GM12878 (cell line): ENCODE results near the gene IGIP. TPM values are rescaled to one million over a fixed set of nuclear protein-coding genes. Genes with fewer than 3 reads are reported as not detected.

ENCODE experiments used
- BCL3 ChIP-seq: IDR thresholded peaks from 2 replicates; pipeline ENCODE4 v1.6.1; 2011; ENCODE audit warnings: borderline replicate concordance, low read depth, mild to moderate bottlenecking, moderate library complexity, low read length; ENCODE audit not compliant: insufficient read depth, poor library complexity, severe bottlenecking
- EGR1 ChIP-seq, 2 experiments: IDR thresholded peaks; 1 replicate in 1 of 2; 2 replicates in 1 of 2; pipeline ENCODE4 v1.6.1; 2011 to 2012; ENCODE audit warnings: low read depth in 2 of 2, low read length in 2 of 2, borderline replicate concordance in 1 of 2, mild to moderate bottlenecking in 1 of 2, moderate library complexity in 1 of 2
- JUND ChIP-seq: IDR thresholded peaks from 2 replicates; pipeline ENCODE4 v1.6.1; 2012; ENCODE audit warnings: low read depth, mild to moderate bottlenecking, low read length, improper control_type of control experiment, moderate library complexity
- MXI1 ChIP-seq: fragments of 150-350 bp; IDR thresholded peaks from 2 replicates; pipeline ENCODE4 v1.6.1; 2011; ENCODE audit warnings: low read depth, mild to moderate bottlenecking, inconsistent platforms, low read length, improper control_type of control experiment
- NBN ChIP-seq: fragments of 450-650 bp; IDR thresholded peaks from 2 replicates; pipeline ENCODE4 v1.6.1; 2016
- NR2C2 ChIP-seq: IDR thresholded peaks from 2 replicates; pipeline ENCODE4 v1.6.1; 2011; ENCODE audit warnings: borderline replicate concordance, low read depth; ENCODE audit not compliant: control insufficient read depth, insufficient read length
- POLR2AphosphoS5 ChIP-seq: IDR thresholded peaks from 2 replicates; pipeline ENCODE4 v1.6.1; 2011; ENCODE audit warnings: mild to moderate bottlenecking, low read length, inconsistent platforms
- RAD51 ChIP-seq: fragments of 450-650 bp; IDR thresholded peaks from 2 replicates; pipeline ENCODE4 v1.6.1; 2016; ENCODE audit warnings: moderate library complexity, mild to moderate bottlenecking, inconsistent platforms
- SIN3A ChIP-seq: IDR thresholded peaks from 2 replicates; pipeline ENCODE4 v1.6.1; 2012; ENCODE audit warnings: low read depth, low read length, improper control_type of control experiment
- TBL1XR1 ChIP-seq: IDR thresholded peaks from 2 replicates; pipeline ENCODE4 v1.6.1; 2012; ENCODE audit warnings: low read depth, low read length, improper control_type of control experiment
- USF1 ChIP-seq: IDR thresholded peaks from 2 replicates; pipeline ENCODE4 v1.6.1; 2011; ENCODE audit warnings: borderline replicate concordance, low read depth, mild to moderate bottlenecking, moderate library complexity, mixed read lengths, low read length; ENCODE audit not compliant: insufficient read depth; ENCODE audit errors: extremely low read length
- ZSCAN29 ChIP-seq: fragments of 450-650 bp; IDR thresholded peaks from 2 replicates; pipeline ENCODE4 v1.6.1; 2017; ENCODE audit warnings: mild to moderate bottlenecking, moderate library complexity
- polyA plus RNA-seq, 11 experiments: library from polyadenylated mRNA; depleted of rRNA in 4 of 11; unstranded in 6 of 11; stranded (reverse) in 5 of 11; fragments of >200 nt; fragmentation: Nextera tagmentation in 4 of 11; fragmentation: Illumina TruSeq in 1 of 11; extraction: Ambion mirVana in 4 of 11; extraction: Trizol in 1 of 11; gene quantifications; 1 replicate in 1 of 11; 2 replicates in 10 of 11; pipeline versions ENCODE4 v1.2.1 to v1.2.3, GENCODE V29; 2011 to 2016; ENCODE audit warnings: inconsistent platforms in 2 of 11, missing spikeins in 2 of 11, low read depth in 1 of 11
- total RNA-seq, 4 experiments: library from RNA; depleted of rRNA in 3 of 4; stranded (reverse); fragments of >200 nt in 3 of 4; fragmentation: Illumina TruSeq in 1 of 4; extraction: Trizol in 1 of 4; gene quantifications; 2 replicates each; pipeline versions ENCODE4 v1.2.1 to v1.2.3, GENCODE V29; 2013 to 2021
- TF ChIP-seq, protein P1 (sequence below): IDR thresholded peaks from 2 replicates; pipeline ENCODE4 v1.6.1; 2011; ENCODE audit warnings: low read depth, mild to moderate bottlenecking, low read length, moderate library complexity, borderline replicate concordance; ENCODE audit errors: extremely low read depth
- TF ChIP-seq, protein P2 (sequence below): IDR thresholded peaks from 2 replicates; pipeline ENCODE4 v1.6.1; 2011; ENCODE audit warnings: low read depth, low read length, improper control_type of control experiment, borderline replicate concordance
- TF ChIP-seq, protein P3 (sequence below): fragments of 450-650 bp; IDR thresholded peaks from 2 replicates; pipeline ENCODE4 v1.6.1; 2017; ENCODE audit warnings: mild to moderate bottlenecking, moderate library complexity
- TF ChIP-seq, protein P4 (sequence below): fragments of 450-650 bp; formaldehyde crosslinking; IDR thresholded peaks from 2 replicates; pipeline ENCODE4 v1.4.0; 2022; ENCODE audit warnings: mild to moderate bottlenecking, moderate library complexity

The IGIP gene
- total and polyA plus RNA-seq, 10 of the 15 experiments (the other 5 are each of a cell fraction or from before 2014, with no cell fraction given), result 0.58 to 3.3 (median 1.9) TPM

DNA sequence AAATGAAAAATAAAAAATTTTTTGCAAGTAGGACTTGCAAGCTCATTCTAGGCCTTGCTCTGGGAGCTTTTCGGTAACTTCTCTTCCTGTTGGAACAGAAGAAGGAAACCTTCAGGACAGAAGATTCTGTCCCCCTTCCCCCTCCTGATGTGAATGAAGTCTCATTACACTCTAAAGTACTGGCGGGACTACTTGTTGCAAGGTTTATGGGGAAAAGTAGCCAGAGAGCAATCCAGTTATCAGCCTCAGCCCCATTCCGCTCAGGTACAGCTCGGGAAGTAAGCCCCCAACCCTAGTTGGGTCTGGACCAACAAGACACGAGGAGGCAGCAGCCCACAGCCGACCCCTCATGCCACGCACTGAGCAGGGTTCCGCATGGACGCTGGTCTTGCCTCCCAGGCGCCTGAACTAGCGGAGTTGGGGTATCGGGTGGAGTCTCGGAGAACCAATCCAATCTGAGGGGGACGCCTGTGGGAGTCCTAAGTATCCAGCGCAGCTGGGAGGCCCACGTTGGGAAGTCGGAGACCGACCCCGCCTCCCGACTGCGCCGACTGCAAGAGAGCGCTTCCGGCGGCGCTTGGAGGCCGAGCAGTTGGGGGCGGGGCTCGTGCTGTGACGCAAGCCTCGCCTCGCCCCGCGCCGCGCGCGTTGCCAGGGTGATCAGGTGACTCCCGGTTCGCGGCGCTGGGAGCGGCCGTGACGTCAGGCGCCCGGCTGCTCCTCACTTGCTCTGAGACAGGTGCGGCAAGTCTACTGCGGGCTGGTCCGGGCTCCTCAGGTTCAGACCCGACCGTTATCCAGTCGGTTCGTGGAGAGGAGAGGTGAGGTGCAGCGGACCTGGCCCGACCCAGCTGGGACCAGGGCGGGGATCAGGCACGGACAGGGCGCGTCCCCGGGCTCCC is 49.0 kb downstream of the IGIP start, which contains the start of gene CYSTM1 (continued):
- TF ChIP-seq SIN3A (peak; percentile 47; the same call in 1 of the 2 replicates), TBL1XR1 (0 out of 2 replicates have a peak, but pooled peaks have one; percentile 34), JUND (0 out of 2 replicates have a peak, but pooled peaks have one; percentile 28), BCL3 (peak; percentile 73), ZSCAN29 (no peak), NBN (peak; percentile 69), EGR1 (IDR thresholded peaks at IDR 0.05; ENCODE audit: borderline replicate concordance in 1 of 2, low read depth in 2 of 2, low read length in 2 of 2) (0 out of 3 replicates have a peak, but pooled peaks of 1 of the 2 experiments have one; percentile 16), RAD51 (0 out of 2 replicates have a peak, but pooled peaks have one; percentile 25), MXI1 (peak; percentile 93), NR2C2 (no peak), USF1 (peak; percentile 69), POLR2AphosphoS5 (peak; percentile 90)
- TF ChIP-seq, protein P1, sequence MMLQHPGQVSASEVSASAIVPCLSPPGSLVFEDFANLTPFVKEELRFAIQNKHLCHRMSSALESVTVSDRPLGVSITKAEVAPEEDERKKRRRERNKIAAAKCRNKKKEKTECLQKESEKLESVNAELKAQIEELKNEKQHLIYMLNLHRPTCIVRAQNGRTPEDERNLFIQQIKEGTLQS, result no peak
- TF ChIP-seq, protein P2, sequence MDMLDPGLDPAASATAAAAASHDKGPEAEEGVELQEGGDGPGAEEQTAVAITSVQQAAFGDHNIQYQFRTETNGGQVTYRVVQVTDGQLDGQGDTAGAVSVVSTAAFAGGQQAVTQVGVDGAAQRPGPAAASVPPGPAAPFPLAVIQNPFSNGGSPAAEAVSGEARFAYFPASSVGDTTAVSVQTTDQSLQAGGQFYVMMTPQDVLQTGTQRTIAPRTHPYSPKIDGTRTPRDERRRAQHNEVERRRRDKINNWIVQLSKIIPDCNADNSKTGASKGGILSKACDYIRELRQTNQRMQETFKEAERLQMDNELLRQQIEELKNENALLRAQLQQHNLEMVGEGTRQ, result peak; percentile 42
- TF ChIP-seq, protein P3, sequence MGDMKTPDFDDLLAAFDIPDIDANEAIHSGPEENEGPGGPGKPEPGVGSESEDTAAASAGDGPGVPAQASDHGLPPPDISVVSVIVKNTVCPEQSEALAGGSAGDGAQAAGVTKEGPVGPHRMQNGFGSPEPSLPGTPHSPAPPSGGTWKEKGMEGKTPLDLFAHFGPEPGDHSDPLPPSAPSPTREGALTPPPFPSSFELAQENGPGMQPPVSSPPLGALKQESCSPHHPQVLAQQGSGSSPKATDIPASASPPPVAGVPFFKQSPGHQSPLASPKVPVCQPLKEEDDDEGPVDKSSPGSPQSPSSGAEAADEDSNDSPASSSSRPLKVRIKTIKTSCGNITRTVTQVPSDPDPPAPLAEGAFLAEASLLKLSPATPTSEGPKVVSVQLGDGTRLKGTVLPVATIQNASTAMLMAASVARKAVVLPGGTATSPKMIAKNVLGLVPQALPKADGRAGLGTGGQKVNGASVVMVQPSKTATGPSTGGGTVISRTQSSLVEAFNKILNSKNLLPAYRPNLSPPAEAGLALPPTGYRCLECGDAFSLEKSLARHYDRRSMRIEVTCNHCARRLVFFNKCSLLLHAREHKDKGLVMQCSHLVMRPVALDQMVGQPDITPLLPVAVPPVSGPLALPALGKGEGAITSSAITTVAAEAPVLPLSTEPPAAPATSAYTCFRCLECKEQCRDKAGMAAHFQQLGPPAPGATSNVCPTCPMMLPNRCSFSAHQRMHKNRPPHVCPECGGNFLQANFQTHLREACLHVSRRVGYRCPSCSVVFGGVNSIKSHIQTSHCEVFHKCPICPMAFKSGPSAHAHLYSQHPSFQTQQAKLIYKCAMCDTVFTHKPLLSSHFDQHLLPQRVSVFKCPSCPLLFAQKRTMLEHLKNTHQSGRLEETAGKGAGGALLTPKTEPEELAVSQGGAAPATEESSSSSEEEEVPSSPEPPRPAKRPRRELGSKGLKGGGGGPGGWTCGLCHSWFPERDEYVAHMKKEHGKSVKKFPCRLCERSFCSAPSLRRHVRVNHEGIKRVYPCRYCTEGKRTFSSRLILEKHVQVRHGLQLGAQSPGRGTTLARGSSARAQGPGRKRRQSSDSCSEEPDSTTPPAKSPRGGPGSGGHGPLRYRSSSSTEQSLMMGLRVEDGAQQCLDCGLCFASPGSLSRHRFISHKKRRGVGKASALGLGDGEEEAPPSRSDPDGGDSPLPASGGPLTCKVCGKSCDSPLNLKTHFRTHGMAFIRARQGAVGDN, result peak; percentile 66; the same call in 1 of the 2 replicates
- TF ChIP-seq, protein P4, sequence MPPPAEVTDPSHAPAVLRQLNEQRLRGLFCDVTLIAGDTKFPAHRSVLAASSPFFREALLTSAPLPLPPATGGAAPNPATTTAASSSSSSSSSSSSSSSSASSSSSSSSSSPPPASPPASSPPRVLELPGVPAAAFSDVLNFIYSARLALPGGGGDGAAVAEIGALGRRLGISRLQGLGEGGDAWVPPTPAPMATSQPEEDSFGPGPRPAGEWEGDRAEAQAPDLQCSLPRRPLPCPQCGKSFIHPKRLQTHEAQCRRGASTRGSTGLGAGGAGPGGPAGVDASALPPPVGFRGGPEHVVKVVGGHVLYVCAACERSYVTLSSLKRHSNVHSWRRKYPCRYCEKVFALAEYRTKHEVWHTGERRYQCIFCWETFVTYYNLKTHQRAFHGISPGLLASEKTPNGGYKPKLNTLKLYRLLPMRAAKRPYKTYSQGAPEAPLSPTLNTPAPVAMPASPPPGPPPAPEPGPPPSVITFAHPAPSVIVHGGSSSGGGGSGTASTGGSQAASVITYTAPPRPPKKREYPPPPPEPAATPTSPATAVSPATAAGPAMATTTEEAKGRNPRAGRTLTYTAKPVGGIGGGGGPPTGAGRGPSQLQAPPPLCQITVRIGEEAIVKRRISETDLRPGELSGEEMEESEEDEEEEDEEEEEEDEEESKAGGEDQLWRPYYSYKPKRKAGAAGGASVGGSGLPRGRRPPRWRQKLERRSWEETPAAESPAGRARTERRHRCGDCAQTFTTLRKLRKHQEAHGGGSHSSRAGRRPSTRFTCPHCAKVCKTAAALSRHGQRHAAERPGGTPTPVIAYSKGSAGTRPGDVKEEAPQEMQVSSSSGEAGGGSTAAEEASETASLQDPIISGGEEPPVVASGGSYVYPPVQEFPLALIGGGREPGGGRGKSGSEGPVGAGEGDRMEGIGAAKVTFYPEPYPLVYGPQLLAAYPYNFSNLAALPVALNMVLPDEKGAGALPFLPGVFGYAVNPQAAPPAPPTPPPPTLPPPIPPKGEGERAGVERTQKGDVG (CRISPR knock-in tag), result no peak
